ENCODE data around the gene TAF1. TPM values are rescaled to one million over a fixed set of nuclear protein-coding genes. Genes with fewer than 3 reads are reported as not detected.
A peak's percentile ranks its signal among the peaks of the same experiment; 100 is the strongest.
"Not testable (repeated sequence)": the region's sequence is repeated elsewhere in the genome, so short reads cannot be mapped to it uniquely, and the experiment has no call there.

TAF1 gene
- total and polyA plus RNA-seq, 3 experiments from 2014 or later = 9.0 to 34.7 (median 34.0) TPM

GRCh38 chrX:71493111-71493613 is 127.0 kb downstream of the TAF1 start:
- ChIA-PET CTCF (interaction anchor here (1.2 to 2.4 kb wide), 3 partner anchors 9 to 41 kb away, joined by 3 to 8 read pairs (median 4); partner anchors contain the start of gene OGT), POLR2A (interaction anchor here (1.4 to 2.4 kb wide), 2 partner anchors 40 to 46 kb away, joined by 4 to 20 read pairs; partner anchors contain the start of gene OGT)
- no peaks in the 10 kb centered on the region for H3K36me3 ChIP-seq (ENCODE audit: insufficient read depth, low read length)
- Mint-ChIP-seq H3K9me3 (no peaks in the 10 kb centered on the region), H3K36me3 (no peaks in the 10 kb centered on the region), H3K27ac (peak overlapping the region in 6 of 8 donors; percentile 17 to 97 (median 39)), H3K4me3 (peak overlapping the region; percentile 54 to 93 (median 85)), H3K27me3 (no peaks in the 10 kb centered on the region), H3K4me1 (peaks cover 12 to 21% (median 17%) of the 10 kb centered on the region in 3 donors)
- H3K9me3 ChIP-seq (ENCODE audit: low read length) = no peaks in the 10 kb centered on the region
- DNase-seq = no peak
- no peaks in the 10 kb centered on the region for H3K4me1 ChIP-seq (ENCODE audit: insufficient read depth, low read length)
- H3K4me3 ChIP-seq (ENCODE audit: low read length) = no peak overlapping the region
- no peaks in the 10 kb centered on the region for H3K27me3 ChIP-seq (ENCODE audit: insufficient read depth, low read length, poor library complexity, severe bottlenecking)
- no peak overlapping the region for H3K27ac ChIP-seq (ENCODE audit: low read depth, low read length)

- CTCF ChIA-PET, POLR2A ChIA-PET: not testable (repeated sequence)
Measured at GRCh38 chrX:71495979-71496378, 129.8 kb downstream of the TAF1 start.

GRCh38 chrX:71496476-71496875 is 130.3 kb downstream of the TAF1 start:
- no peak overlapping the region for H3K27ac ChIP-seq (ENCODE audit: low read depth, low read length)
- no peaks in the 10 kb centered on the region for H3K9me3 Mint-ChIP-seq
- ChIA-PET CTCF (no interaction called here), POLR2A (no interaction called here)
- peak overlapping the region in 1 of 8 donors; percentile 71 for H3K27ac Mint-ChIP-seq
- no peak for DNase-seq
- no peaks in the 10 kb centered on the region for H3K9me3 ChIP-seq (ENCODE audit: low read length)
- H3K36me3 ChIP-seq (ENCODE audit: insufficient read depth, low read length) = no peaks in the 10 kb centered on the region
- H3K4me1 ChIP-seq (ENCODE audit: insufficient read depth, low read length) = no peaks in the 10 kb centered on the region
- H3K4me3 ChIP-seq (ENCODE audit: low read length) = no peak overlapping the region
- H3K27me3 Mint-ChIP-seq = peaks cover 0 to 3% of the 10 kb centered on the region in 2 donors
- H3K4me1 Mint-ChIP-seq = peaks cover 9 to 11% (median 10%) of the 10 kb centered on the region in 3 donors
- H3K4me3 Mint-ChIP-seq = peak overlapping the region in 1 of 7 donors; percentile 16
- no peaks in the 10 kb centered on the region for H3K27me3 ChIP-seq (ENCODE audit: insufficient read depth, low read length, poor library complexity, severe bottlenecking)
- no peaks in the 10 kb centered on the region for H3K36me3 Mint-ChIP-seq

More at GRCh38 chrX:71495979-71496378, 129.8 kb downstream of the TAF1 start:
- H3K27me3 Mint-ChIP-seq; H3K9me3 ChIP-seq (ENCODE audit: low read length); H3K4me3 ChIP-seq (ENCODE audit: low read length); DNase-seq; H3K4me1 ChIP-seq (ENCODE audit: insufficient read depth, low read length); H3K27me3 ChIP-seq (ENCODE audit: insufficient read depth, low read length, poor library complexity, severe bottlenecking); H3K27ac ChIP-seq (ENCODE audit: low read depth, low read length); H3K36me3 ChIP-seq (ENCODE audit: insufficient read depth, low read length); H3K9me3 Mint-ChIP-seq; H3K27ac Mint-ChIP-seq; H3K36me3 Mint-ChIP-seq: not testable (repeated sequence)
- Mint-ChIP-seq H3K4me1 (peaks cover 11 to 14% (median 12%) of the 10 kb centered on the region in 3 donors), H3K4me3 (peak overlapping the region in 1 of 7 donors; percentile 16)

GRCh38 chrX:71502080-71502479 is 135.9 kb downstream of the TAF1 start:
- H3K4me1 Mint-ChIP-seq; H3K4me3 ChIP-seq (ENCODE audit: low read length); H3K27ac Mint-ChIP-seq; POLR2A ChIA-PET; H3K27me3 Mint-ChIP-seq; H3K27me3 ChIP-seq (ENCODE audit: insufficient read depth, low read length, poor library complexity, severe bottlenecking); H3K36me3 Mint-ChIP-seq; H3K4me3 Mint-ChIP-seq; H3K9me3 ChIP-seq (ENCODE audit: low read length); H3K36me3 ChIP-seq (ENCODE audit: insufficient read depth, low read length); DNase-seq; H3K9me3 Mint-ChIP-seq; H3K27ac ChIP-seq (ENCODE audit: low read depth, low read length); H3K4me1 ChIP-seq (ENCODE audit: insufficient read depth, low read length): not testable (repeated sequence)
- CTCF ChIA-PET = interaction anchor here (1.5 kb wide), 1 partner anchor 9 kb away, joined by 3 read pairs; no protein-coding TSS in a partner anchor

GRCh38 chrX:71504346-71504745 is 138.2 kb downstream of the TAF1 start:
- no peak for DNase-seq
- ChIA-PET CTCF (no interaction called here), POLR2A (no interaction called here)
- H3K27me3 ChIP-seq (ENCODE audit: insufficient read depth, low read length, poor library complexity, severe bottlenecking) = no peaks in the 10 kb centered on the region
- no peak overlapping the region for H3K4me3 ChIP-seq (ENCODE audit: low read length)
- Mint-ChIP-seq H3K9me3 (no peaks in the 10 kb centered on the region), H3K27ac (no peak overlapping the region), H3K36me3 (no peaks in the 10 kb centered on the region), H3K4me3 (no peak overlapping the region), H3K4me1 (no peaks in the 10 kb centered on the region), H3K27me3 (peaks cover 0 to under 1% of the 10 kb centered on the region in 2 donors)
- no peak overlapping the region for H3K27ac ChIP-seq (ENCODE audit: low read depth, low read length)
- H3K4me1 ChIP-seq (ENCODE audit: insufficient read depth, low read length) = no peaks in the 10 kb centered on the region
- H3K36me3 ChIP-seq (ENCODE audit: insufficient read depth, low read length) = no peaks in the 10 kb centered on the region
- H3K9me3 ChIP-seq (ENCODE audit: low read length) = no peaks in the 10 kb centered on the region

- no peaks in the 10 kb centered on the region for H3K36me3 Mint-ChIP-seq
- Histone ChIP-seq H3K4me1 (ENCODE audit: insufficient read depth, low read length) (peaks cover 4% of the 10 kb centered on the region), H3K36me3 (ENCODE audit: insufficient read depth, low read length) (no peaks in the 10 kb centered on the region), H3K9me3 (ENCODE audit: low read length) (no peaks in the 10 kb centered on the region), H3K4me3 (ENCODE audit: low read length) (no peak overlapping the region), H3K27me3 (ENCODE audit: insufficient read depth, low read length, poor library complexity, severe bottlenecking) (no peaks in the 10 kb centered on the region), H3K27ac (ENCODE audit: low read depth, low read length) (no peak overlapping the region)
- CTCF ChIA-PET = no interaction called here
- H3K27me3 Mint-ChIP-seq = no peaks in the 10 kb centered on the region
- H3K4me1 Mint-ChIP-seq = peaks cover 2 to 9% (median 4%) of the 10 kb centered on the region in 3 donors
- POLR2A ChIA-PET = no interaction called here
- H3K27ac Mint-ChIP-seq = no peak overlapping the region
- DNase-seq = no peak
- H3K9me3 Mint-ChIP-seq = no peaks in the 10 kb centered on the region
- no peak overlapping the region for H3K4me3 Mint-ChIP-seq
Measured at GRCh38 chrX:71509289-71509688, 143.1 kb downstream of the TAF1 start.

- Histone ChIP-seq H3K9me3 (ENCODE audit: low read length) (no peaks in the 10 kb centered on the region), H3K4me1 (ENCODE audit: insufficient read depth, low read length) (peaks cover 9% of the 10 kb centered on the region), H3K27me3 (ENCODE audit: insufficient read depth, low read length, poor library complexity, severe bottlenecking) (no peaks in the 10 kb centered on the region), H3K36me3 (ENCODE audit: insufficient read depth, low read length) (no peaks in the 10 kb centered on the region), H3K4me3 (ENCODE audit: low read length) (no peak overlapping the region), H3K27ac (ENCODE audit: low read depth, low read length) (no peak overlapping the region)
- Mint-ChIP-seq H3K27me3 (no peaks in the 10 kb centered on the region), H3K9me3 (no peaks in the 10 kb centered on the region), H3K27ac (no peak overlapping the region), H3K4me1 (peaks cover 6 to 18% (median 11%) of the 10 kb centered on the region in 3 donors), H3K4me3 (no peak overlapping the region), H3K36me3 (no peaks in the 10 kb centered on the region)
- POLR2A ChIA-PET = no interaction called here
- no peak for DNase-seq
- CTCF ChIA-PET = interaction anchor here (0.6 kb wide), 1 partner anchor 186 kb away, joined by 3 read pairs; no protein-coding TSS in a partner anchor
Measured at GRCh38 chrX:71510161-71510560, 144.0 kb downstream of the TAF1 start.

- H3K27ac ChIP-seq (ENCODE audit: low read depth, low read length); H3K27me3 ChIP-seq (ENCODE audit: insufficient read depth, low read length, poor library complexity, severe bottlenecking); H3K4me1 ChIP-seq (ENCODE audit: insufficient read depth, low read length); H3K27me3 Mint-ChIP-seq; DNase-seq; H3K36me3 ChIP-seq (ENCODE audit: insufficient read depth, low read length); H3K9me3 ChIP-seq (ENCODE audit: low read length); H3K4me3 ChIP-seq (ENCODE audit: low read length); H3K9me3 Mint-ChIP-seq; H3K36me3 Mint-ChIP-seq; H3K4me3 Mint-ChIP-seq: not testable (repeated sequence)
- H3K4me1 Mint-ChIP-seq = peaks cover 6 to 21% (median 15%) of the 10 kb centered on the region in 3 donors
- CTCF ChIA-PET = interaction anchor here (0.9 to 1.5 kb wide), 3 partner anchors 18 to 95 kb away, joined by 3 to 4 read pairs (median 3); no protein-coding TSS in a partner anchor
- peak overlapping the region in 1 of 8 donors; percentile 36 for H3K27ac Mint-ChIP-seq
- POLR2A ChIA-PET = interaction anchor here (2.5 kb wide), 1 partner anchor 20 kb away, joined by 9 read pairs; the partner anchor contains the start of gene OGT
Measured at GRCh38 chrX:71513731-71514130, 147.6 kb downstream of the TAF1 start.

Data from CD8-positive, alpha-beta memory T cell (primary cell).